ENCODE data around the gene DACT1.

DACT1 gene

DNA sequence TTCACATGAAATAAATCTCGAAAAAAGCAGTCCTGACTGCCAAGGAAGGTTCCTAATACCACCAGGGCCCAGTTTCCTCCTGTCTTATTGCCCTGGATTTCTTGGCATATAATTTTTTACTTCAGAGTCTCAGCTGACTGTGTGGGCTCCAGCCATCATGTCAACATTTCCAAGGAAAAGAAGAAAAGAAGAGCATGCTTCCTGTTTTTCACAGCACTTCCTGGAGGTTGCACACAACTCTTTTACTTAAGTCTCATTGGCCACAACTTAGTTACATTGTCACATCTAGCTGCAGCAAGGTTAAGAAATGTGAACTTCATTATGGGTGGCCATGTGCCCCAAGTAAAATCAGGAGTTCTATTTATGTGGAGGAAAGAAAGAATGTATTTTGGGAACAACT lies 24.3 kb downstream of the DACT1 start:
- no peaks in the 10 kb centered on the region for H3K27me3 ChIP-seq
- no peak overlapping the region for H3K4me3 ChIP-seq
- no peak for DNase-seq
- peaks cover 4 to 58% (median 12%) of the 10 kb centered on the region in 4 donors for H3K4me1 ChIP-seq
- H3K36me3 ChIP-seq, result no peaks in the 10 kb centered on the region
- no peaks in the 10 kb centered on the region for H3K9me3 ChIP-seq
- H3K27ac ChIP-seq, result no peak overlapping the region
- TF ChIP-seq, protein P1, sequence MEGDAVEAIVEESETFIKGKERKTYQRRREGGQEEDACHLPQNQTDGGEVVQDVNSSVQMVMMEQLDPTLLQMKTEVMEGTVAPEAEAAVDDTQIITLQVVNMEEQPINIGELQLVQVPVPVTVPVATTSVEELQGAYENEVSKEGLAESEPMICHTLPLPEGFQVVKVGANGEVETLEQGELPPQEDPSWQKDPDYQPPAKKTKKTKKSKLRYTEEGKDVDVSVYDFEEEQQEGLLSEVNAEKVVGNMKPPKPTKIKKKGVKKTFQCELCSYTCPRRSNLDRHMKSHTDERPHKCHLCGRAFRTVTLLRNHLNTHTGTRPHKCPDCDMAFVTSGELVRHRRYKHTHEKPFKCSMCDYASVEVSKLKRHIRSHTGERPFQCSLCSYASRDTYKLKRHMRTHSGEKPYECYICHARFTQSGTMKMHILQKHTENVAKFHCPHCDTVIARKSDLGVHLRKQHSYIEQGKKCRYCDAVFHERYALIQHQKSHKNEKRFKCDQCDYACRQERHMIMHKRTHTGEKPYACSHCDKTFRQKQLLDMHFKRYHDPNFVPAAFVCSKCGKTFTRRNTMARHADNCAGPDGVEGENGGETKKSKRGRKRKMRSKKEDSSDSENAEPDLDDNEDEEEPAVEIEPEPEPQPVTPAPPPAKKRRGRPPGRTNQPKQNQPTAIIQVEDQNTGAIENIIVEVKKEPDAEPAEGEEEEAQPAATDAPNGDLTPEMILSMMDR (IDR thresholded peaks at IDR 0.05), result no peak
- intact Hi-C loops (cut with DNase I; ENCODE audit: low total_unique reads), result no loop called here

DNA sequence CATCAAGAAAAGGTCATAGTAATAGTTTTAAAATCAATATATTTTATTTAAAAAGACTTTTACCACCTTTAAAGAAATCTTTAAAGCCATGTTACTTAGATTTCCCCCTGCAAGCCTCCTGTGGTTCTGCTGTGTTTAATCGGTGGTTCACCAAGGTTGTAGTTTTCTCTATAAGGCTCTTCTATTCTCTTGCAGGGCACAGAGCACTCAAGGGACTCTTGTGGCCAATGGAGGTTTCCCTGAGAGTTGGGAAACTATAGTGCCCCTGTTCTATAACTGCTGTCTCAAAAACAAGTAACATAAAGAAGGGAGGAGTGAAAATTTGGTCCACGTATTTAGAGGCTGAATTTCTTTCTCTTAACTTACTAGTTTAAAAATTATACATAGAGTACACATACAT lies 25.0 kb downstream of the DACT1 start:
- H3K27me3 ChIP-seq, result no peaks in the 10 kb centered on the region
- DNase-seq, result no peak
- no peaks in the 10 kb centered on the region for H3K36me3 ChIP-seq
- H3K27ac ChIP-seq, result no peak overlapping the region
- no peaks in the 10 kb centered on the region for H3K9me3 ChIP-seq
- no peak overlapping the region for H3K4me3 ChIP-seq
- intact Hi-C loops (cut with DNase I; ENCODE audit: low total_unique reads), result no loop called here
- peaks cover 4 to 56% (median 12%) of the 10 kb centered on the region in 4 donors for H3K4me1 ChIP-seq
- TF ChIP-seq, protein P1 (IDR thresholded peaks at IDR 0.05), result no peak

DNA sequence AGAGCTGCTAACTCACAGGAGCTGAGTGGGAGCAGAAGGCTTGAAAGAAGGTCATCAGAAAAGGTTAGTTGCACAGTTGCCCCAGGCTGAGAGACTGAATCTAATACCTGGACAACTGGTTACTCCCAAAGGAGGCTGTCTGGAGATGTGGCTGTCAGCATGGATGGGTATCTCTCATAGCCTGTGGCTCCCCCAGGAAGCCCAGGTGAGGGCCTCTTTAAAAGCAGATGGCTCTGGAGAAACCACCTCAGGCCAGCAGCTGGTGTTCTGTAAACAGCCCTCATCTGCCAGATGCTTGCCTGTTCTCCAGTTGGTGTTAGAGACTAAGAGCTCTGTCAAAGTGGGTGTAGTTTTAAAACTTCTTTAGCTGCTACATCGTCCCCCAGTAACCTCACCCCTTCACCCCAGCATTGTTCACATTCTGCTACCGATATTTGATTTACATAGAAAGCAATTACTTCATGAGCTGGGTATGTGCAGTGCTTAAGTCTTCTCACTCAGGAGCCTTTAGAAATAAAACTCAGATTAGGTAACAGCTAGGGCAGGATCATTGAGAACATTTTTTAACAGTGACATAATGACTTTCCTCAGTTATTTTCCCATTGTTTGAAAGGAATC lies 25.8 kb downstream of the DACT1 start:
- Histone ChIP-seq H3K36me3 (no peaks in the 10 kb centered on the region), H3K27me3 (no peaks in the 10 kb centered on the region), H3K9me3 (no peaks in the 10 kb centered on the region), H3K27ac (no peak overlapping the region), H3K4me3 (no peak overlapping the region), H3K4me1 (peaks cover 4 to 54% (median 12%) of the 10 kb centered on the region in 4 donors)
- TF ChIP-seq, protein P1 (IDR thresholded peaks at IDR 0.05), result no peak
- intact Hi-C loops (cut with DNase I; ENCODE audit: low total_unique reads), result no loop called here
- no peak for DNase-seq

DNA sequence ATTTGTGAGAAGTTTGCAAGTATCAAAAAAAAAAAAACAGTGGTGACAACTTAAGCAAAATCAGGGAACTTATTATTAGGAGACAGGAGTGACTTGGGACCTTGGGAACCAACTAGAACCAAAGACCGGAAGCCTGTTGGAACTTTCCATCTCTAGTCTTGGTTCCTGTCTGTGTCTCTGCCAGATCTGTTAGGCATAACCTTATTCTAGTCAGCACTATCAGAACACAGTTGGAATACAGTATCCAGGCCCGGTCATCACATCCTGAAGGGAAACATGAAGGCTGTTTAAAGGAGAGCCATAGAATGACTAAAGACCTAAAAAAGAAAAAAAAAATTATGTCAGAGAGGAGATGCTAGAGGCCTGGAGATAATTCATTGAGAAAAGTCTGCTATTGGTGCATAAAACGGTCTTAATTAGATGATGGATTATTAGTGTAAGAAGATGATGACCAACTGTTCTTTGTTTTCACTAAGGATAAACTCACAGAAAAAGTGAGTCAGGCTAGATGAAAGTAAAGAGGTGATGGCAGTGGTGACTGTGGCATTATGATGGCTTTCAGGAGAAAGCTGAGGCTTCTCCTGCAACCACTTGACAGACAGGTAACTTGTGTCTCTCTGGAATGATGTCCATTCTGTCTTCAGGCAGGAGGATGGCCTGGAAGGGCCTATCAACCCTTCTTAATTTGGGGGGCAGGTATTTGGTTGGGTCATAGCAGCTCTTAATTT lies 28.2 kb downstream of the DACT1 start:
- H3K4me1 ChIP-seq, result peaks cover 0 to 33% (median 2%) of the 10 kb centered on the region in 4 donors
- H3K9me3 ChIP-seq, result no peaks in the 10 kb centered on the region
- intact Hi-C loops (cut with DNase I; ENCODE audit: low total_unique reads), result no loop called here
- H3K27me3 ChIP-seq, result no peaks in the 10 kb centered on the region
- no peak overlapping the region for H3K4me3 ChIP-seq
- TF ChIP-seq, protein P1 (IDR thresholded peaks at IDR 0.05), result no peak
- H3K36me3 ChIP-seq, result no peaks in the 10 kb centered on the region
- no peak overlapping the region for H3K27ac ChIP-seq
- no peak for DNase-seq

DNA sequence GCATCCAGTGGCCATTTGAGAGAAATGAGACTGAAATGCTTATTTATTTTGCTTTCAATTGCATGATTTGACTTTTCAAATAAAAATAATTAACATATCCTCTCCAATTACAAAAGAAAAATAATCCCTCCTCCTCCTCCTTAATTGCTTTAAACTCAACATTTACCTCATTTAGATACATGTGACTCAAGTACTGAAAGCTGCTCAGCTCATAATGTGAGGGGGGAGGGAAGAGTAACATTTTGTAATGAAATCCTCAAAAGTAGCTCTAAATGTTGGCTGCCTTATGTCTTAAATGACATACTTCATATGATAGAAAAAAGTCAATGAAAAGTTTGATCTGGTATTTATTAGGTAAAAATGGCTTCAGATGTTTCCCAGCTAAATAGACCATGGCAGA lies 29.0 kb downstream of the DACT1 start:
- peaks cover 0 to 25% (median 2%) of the 10 kb centered on the region in 4 donors for H3K4me1 ChIP-seq
- no peaks in the 10 kb centered on the region for H3K36me3 ChIP-seq
- H3K27me3 ChIP-seq, result no peaks in the 10 kb centered on the region
- TF ChIP-seq, protein P1 (IDR thresholded peaks at IDR 0.05), result no peak
- DNase-seq, result no peak
- H3K27ac ChIP-seq, result no peak overlapping the region
- H3K4me3 ChIP-seq, result no peak overlapping the region
- no peaks in the 10 kb centered on the region for H3K9me3 ChIP-seq
- intact Hi-C loops (cut with DNase I; ENCODE audit: low total_unique reads), result no loop called here

Measured in tibial artery (tissue), 4 donors.